Middle frontal gyrus (tissue), 1 donor: ENCODE results near the gene GPC5.

ENCODE experiments used
- DNase-seq: peaks from one replicate; pipeline ENCODE4 v3.0.0-alpha.2; 2015; ENCODE audit warnings: low spot score; ENCODE audit errors: extremely low spot score

GPC5 gene

GRCh38 chr13:91537376-91537775, 139.0 kb downstream of the GPC5 start:
- no peak for DNase-seq

DNA sequence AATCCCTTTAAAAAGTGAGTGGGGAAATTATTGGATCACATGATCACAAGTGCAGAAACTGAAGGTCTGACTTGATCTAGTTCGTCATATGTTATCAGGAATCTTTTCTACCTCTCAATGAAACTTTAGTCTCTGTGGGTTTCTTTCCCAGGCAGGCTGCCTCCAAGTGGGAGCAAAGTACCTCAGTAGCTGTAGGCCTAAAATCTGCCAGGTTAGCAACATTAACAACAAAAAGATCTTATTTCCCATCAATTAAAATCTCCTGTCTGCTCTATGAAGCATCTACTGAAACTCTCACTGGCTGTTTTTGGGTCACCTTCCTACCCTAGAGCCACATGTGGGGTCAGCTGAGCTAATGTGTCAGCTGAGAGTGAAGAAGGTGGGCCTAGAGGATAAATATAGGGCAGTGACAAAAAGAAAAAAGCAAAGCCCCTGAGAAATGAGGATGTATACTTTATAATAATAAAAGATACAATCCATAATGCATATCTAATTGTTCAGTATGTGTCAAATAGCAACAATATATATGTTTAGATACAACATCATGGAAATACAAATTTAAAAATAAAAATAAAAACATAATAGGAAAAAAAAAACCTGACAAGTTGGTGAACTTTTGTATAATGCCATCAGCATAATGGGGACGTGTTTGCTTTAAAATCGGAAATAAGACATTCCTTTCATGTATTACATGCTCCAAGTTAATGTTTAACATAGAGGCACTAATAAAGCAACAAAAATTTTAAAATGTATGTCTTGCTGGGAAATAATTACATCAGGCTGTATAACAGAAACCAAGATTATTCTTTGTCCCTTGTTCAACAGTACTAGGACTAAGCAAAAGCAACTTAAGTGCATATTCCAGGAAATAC, 141.1 kb downstream of the GPC5 start:
- no peak for DNase-seq

GRCh38 chr13:91540158-91540736, 141.8 kb downstream of the GPC5 start:
- no peak for DNase-seq

DNA sequence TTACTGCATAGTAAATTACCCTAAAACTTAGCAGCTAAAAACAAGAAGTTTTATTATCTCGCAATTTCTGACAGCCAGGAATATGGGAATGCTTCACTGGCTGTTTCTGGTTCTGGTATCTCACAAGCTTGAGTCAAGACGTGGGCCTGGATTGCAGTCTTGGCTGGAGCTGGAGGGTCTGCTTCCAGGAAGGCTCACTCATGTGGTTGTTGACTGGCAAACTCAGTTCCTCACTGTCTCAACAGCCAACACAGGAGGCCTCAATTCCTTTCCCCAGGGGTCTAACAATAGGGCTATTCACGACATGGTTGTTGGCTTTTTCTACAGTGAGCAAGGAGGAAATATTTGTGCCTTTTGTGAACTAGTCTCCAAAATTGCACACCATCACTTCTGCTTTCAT, 146.3 kb downstream of the GPC5 start:
- no peak for DNase-seq

GRCh38 chr13:91546900-91547299, 148.5 kb downstream of the GPC5 start:
- DNase-seq = no peak

DNA sequence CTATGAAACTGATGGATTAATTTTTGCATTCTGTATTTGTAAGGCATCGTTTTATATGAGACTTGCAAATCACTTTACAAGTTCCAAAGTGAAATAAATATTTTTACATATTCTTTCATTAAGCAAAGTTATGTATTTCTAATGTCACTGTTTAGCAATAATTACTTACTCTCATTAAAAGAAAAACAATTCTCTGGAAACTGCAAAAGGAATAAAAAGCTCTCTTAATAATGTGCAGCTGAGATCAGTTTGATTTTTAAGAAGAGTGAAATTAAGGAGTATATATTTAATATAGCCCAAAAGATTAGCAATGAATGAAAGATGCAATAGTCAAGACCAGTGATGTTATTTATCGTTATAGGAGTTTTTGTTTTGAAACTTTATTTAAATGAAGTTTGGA, 155.2 kb downstream of the GPC5 start:
- no peak for DNase-seq

- DNase-seq = no peak
Measured at GRCh38 chr13:91554101-91554500, 155.7 kb downstream of the GPC5 start.

DNA sequence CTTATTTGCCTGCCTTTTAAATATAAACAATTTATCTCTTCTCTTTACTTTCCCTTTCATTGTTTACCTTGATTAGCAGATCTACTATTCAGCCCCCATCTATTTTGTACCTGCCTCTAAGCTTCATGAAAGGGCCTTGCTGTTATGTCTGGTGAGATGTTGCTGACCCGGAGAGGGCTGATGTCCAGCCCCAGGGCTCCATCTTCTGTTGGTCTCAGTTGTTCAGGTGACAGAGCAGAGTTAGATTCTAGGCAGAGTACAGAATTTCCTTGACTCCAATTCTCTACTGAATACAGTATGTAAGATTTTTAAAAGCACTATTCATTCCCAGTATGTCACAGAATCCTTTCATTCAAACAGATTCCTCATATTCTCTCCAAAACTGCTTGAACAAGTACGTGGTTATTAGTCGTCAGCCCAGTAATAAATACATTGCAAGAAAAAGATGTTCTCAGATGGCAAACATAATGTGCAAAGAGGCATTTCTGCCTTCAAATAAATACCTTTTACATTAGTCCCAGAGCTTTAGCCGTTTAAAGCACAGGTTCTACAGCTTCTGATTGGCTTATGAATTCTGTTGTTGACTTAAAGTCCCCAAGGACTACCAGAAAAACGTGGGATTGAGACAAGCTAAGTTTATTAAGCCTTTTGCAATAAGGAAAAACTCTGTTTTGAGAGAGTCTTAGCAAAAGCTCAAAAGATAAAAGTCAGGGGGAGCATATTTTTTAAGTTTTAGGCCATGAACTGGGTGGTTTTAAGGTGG, 159.1 kb downstream of the GPC5 start:
- no peak for DNase-seq

DNA sequence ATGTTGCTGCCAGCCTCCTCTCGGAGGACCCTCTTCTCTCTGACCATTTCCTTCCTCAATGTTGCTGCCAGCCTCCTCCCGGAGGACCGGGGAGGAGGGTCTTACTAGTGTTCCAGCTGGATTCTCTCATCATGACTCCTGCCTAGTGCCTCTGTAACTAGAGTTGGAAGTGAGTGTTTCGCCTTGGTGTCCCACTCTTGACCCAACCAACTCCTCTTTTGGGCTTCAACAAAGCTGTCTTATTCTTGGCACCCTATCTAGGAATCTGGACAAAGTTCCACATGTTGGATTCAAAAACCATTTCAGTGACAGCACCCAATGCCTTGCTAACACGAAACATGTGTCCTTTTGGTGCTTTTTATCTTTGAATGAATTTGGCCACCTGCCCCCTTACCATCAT, 165.4 kb downstream of the GPC5 start:
- DNase-seq = no peak

DNA sequence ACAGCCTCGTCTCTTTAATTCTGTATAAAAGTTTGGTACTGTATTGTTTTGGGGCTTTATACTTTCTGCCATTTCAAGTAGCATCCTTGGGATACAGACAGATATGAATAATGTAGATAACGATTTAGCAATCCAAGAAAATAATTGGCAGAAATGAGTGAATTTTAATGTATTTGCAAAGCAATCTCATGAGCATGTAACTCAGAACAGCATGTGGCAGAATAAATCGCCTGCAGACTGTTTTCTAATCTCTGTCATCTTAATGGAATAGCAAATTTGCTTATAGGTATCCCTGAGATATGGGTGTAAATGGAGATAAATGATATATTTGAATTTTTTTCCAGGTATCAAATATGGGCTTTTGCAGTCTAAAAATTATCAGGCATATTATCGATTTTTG, 166.0 kb downstream of the GPC5 start:
- DNase-seq = no peak

GRCh38 chr13:91565296-91565695, 166.9 kb downstream of the GPC5 start:
- DNase-seq = no peak

DNA sequence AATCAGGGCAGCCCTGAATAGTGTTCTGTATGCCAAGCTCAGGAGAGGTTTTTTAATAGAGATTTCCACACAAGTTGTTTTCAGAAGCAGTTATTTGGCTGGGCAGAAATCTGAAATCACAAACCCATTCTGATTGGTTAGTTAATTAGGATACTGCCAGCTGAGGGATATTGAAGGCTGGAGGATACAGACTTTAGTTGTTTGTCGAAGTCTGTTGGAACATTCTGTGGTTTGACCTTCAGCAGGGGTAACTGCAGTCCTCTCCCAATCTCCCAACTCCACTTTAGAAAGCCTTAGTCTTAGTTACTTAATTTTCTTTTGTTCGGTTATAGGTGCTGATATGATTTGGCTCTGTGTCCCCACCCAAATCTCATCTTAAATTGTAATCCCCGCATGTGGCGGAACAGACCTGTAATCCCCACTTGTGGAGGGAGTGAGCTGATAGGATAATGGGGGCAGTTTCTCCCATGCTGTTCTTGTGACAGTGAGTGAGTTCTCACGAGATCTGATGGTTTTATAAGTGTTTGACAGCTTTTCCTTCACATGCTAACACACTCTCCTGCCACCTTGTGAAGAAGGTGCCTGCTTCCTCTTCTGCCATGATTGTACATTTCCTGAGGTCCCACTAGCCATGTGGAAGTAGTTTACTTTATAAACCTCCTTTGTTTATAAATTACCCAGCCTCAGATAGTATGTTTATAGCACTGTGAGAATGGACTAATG, 169.2 kb downstream of the GPC5 start:
- no peak for DNase-seq

DNA sequence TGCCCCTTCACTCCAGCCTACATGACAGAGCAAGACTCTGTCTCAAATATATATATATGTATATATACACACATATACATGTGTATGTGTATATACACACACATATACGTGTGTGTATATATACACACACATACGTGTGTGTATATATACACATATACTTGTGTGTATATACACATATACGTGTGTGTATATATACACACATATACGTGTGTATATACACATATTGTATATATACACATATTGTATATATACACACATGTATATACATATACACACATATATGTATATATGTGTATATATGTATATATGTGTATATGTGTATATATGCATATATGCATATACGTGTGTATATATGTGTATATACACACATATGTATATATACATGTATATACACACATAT, 173.3 kb downstream of the GPC5 start:
- DNase-seq = no peak

- DNase-seq = no peak
Measured at GRCh38 chr13:91572439-91572838, 174.0 kb downstream of the GPC5 start.

DNA sequence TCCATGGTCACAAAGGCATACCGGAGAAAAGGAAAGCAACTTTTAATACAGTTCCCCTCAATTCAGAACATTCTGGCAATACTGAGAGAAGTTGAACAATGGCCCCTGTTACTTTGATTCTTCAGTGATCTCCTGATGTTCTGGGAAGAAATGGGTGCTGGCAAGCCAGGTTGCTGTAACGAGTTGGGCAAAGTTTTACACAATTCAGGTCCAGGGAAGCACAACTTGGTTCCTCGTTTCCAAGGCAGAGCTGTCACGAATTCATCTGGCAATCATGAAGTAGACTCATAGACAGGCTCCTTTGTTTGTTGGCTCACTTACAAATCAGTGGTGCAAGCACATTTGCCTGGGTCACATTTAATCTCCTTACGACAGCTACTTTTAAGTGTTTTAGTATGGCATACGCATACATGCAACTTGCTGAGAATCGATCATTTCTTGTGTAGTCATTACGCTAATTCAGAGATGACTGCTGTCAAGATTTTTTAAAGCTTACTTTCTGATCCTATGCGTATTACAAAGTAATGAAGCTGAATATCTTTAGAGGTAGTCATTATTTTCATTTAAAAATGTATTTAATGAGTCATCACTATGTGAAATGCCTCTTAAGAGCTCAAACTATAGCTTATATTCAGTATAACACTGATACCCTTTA, 174.7 kb downstream of the GPC5 start:
- DNase-seq = no peak

GRCh38 chr13:91574766-91575165, 176.3 kb downstream of the GPC5 start:
- DNase-seq = no peak

GRCh38 chr13:91576590-91576989, 178.2 kb downstream of the GPC5 start:
- no peak for DNase-seq

- no peak for DNase-seq
Measured at GRCh38 chr13:91579320-91579719, 180.9 kb downstream of the GPC5 start.

- no peak for DNase-seq
Measured at GRCh38 chr13:91580749-91581148, 182.3 kb downstream of the GPC5 start.

- DNase-seq = no peak
Measured at GRCh38 chr13:91586609-91587008, 188.2 kb downstream of the GPC5 start.

GRCh38 chr13:91588541-91588940, 190.1 kb downstream of the GPC5 start:
- DNase-seq = no peak
